ENCODE measurements around the gene DNAJC19.

- TF ChIP-seq CTCF (conservative IDR thresholded peaks at IDR 0.05; ENCODE audit: low read length) = no peak
- no peak for TF ChIP-seq EZH2phosphoT487 (IDR thresholded peaks at IDR 0.05; ENCODE audit: borderline replicate concordance)
Measured at GRCh38 chr3:180980611-180981010, 8.9 kb downstream of the DNAJC19 start.

Measured in Loucy (cell line).